Measurements from ENCODE around the gene STARD7.
"Not testable (repeated sequence)": the region's sequence is repeated elsewhere in the genome, so short reads cannot be mapped to it uniquely, and the experiment has no call there.

The STARD7 gene

DNA sequence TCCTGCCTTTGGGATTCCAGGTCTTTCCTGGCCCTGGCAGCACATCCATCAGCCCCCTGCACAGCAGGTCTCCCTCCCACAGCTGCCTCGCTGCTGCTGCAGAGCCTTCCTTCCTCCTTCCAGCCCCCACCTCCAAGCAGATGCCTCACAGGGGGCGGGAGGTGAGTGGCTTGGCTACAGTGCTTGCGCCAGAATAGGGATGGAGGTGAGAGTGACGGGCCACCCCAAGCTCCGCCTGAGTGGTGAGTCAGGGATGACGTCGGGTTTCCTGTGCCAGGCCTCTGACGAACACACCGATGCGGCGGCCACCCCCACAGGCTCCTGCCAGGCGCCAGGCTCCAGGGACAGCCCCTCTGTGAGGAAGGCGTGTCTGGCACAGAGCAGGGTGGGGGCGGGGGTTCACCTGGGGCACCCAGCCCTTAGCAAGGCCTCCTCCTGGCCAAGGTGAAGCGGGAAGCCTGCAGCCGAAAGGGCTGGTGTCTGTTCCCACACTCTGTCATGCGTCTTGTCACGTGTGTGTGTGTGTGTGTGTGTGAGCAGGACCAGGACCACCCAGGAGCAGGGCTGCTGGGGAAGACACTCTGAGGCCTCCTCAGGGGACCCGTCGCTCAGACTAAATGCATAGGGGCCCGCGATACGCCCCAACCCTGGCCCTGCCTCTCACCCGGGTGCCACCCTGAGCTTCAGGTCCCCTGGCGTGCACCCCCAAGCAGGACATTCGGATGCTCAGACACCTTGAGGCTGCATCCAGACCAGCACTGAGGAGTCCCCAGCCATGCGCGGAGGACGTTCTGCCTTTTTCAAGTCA lies 60.0 kb downstream of the STARD7 start:
- peak; percentile 26 for DNase-seq (ENCODE audit: low read depth)

DNA sequence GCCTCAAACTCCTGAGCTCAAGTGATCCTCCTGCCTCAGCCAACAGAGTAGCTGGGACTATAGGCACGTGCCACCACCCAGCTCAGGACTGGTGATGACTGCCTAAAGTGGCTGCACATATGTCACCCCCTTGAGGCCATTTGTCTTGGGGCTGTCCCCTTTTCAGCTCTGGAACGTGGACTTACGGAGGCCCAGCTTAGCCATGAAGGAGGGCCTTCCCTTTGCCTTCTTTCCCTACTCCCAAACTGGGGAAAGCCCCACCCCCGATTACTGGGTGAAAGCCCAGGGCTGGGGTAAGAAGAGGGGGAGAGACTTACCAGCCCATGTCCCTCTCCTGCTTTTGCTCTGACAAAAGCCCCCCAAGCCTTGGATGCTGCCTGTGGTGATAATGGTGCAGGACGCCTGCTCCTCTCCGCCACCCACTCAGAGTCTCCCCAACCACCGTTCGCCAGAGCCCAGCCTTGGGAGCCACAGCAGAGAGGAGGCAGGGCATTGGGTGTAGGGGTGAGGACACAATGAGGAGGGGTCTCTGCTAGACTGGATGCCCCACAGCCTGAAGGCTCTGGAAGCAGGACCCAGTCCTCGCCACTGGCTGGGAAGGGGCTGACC lies 60.9 kb downstream of the STARD7 start:
- DNase-seq (ENCODE audit: low read depth), result no peak

DNA sequence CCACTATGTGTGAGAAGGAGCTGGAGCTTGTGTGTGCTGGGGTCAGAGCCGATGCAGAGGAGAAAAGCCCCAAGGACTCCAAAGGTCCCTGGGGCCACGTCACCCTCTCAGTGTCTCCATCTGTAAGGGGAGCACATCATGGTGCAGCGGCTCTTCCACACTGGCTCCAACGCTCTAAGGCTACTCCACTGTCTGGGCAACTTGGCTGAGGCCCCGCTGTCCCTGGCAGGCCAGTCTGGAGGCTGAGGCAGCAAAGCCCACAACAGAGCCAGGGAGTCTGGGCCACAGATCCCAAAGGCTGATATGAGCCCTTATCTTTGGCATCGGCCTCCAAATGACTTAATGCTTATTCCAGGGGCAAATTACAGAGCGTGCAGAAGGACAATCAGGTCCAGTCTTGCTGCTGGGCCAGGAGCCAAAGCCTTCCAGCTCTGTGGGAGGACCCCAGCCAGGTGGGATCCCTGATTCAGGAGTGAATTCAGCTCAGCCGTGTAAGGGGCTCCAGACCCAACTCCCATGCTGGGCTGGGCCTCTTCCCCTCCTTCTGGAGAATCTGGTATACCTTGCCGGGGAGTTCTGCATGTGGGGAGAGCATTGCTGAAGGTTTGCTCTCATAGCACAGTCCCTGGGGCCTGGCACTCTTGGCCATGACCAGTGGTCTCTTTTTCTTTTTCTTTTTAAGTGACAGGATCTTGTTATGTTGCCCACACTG lies 61.6 kb downstream of the STARD7 start:
- no peak for DNase-seq (ENCODE audit: low read depth)

DNA sequence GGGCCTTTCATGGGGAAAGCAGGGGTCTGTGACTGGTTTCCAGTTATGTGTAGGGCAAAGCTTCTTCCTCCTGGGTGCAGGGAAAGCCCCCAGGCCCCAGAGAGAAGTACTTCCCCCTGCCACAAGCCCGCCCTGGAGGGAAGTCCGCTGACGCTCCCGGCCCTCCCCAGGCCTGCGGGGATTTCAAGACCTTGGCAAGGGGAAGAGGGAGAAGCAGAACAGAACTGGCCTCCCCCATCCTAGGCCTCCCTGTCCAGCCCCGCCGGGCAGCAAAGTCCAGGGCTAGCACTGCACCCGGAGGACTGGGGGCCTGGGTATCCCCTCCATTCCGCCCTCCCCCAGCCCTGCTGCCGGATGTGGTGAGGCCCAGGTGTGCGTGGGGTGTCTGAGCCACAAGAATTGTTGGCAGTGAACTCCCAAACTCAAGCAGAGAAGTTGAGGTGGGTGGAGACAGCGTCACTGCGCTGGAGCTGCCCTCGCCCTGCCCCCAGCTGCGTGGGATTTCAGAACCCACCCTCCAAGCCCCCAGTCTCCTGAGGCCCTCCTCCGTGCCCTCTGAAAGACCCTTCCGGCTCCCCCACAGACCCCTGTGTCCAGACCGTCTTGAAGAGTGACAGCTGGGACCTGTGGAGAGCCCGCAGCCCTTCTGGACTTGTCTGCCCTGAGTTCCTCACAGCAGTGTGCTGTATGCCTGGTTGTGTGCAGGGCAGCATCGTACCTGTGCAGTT lies 62.3 kb downstream of the STARD7 start:
- no peak for DNase-seq (ENCODE audit: low read depth)

DNA sequence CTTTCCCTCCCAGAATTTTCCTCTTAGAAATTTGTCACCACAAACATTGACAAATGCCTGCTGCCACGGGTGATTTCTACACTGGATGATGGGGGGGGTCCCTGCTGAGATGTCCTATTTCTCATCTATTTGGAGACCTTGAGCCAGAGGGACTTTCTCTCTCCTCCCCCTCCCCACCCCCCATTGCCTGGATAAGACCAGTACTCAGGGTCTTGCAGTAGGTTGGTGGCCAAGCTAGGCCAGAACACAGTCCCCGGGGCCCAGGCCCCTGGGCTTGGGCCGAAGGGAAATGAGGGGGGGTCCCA lies 62.8 kb downstream of the STARD7 start:
- no peak for DNase-seq (ENCODE audit: low read depth)

DNA sequence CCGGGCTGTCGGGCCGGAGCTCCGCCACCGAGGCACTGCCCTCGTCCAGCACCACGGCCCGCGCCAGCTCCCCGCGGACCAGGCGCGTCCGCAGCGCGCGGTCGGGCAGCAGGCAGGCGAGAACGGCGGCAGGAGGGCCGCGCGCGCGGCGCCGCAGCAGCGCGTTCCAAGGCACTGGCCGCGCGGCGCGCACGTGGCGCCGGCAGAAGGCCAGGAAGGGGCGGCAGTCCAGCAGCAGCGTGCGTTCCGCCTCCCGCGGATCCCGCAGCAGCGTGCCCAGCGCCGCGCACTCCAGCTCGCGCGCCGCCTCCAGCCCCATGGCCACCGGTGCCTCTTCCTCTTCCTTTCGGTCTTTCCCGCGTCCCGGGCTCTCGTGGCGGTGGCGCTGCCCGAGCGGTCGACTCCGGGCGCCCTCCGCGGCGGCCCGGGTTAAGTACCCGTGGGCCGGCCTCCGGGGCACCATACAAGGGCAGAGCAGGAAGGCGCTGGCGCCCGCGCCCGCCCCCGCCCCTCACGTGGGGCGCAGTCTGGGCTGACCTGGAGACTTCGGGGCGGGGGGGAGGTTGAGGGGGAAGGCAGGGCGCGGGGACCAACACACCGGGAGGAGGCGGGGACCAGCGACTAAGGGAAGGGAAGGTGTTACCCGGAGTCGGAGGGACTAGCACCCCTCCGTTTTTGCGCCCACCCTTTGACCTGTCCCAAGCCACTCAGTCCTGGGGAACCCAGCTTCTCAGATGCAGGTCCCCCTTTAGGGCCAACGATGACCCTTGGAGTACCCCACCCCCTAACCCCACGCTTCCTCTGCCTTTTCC lies 63.4 kb downstream of the STARD7 start, which contains the start of gene DUSP2:
Gene DUSP2, minus strand, starts transcription at position 405 of the 812 bp plus-strand sequence. Its CDS starts 86 bp downstream, at position 319.
- DNase-seq (ENCODE audit: low read depth), result peak; percentile 61

DNA sequence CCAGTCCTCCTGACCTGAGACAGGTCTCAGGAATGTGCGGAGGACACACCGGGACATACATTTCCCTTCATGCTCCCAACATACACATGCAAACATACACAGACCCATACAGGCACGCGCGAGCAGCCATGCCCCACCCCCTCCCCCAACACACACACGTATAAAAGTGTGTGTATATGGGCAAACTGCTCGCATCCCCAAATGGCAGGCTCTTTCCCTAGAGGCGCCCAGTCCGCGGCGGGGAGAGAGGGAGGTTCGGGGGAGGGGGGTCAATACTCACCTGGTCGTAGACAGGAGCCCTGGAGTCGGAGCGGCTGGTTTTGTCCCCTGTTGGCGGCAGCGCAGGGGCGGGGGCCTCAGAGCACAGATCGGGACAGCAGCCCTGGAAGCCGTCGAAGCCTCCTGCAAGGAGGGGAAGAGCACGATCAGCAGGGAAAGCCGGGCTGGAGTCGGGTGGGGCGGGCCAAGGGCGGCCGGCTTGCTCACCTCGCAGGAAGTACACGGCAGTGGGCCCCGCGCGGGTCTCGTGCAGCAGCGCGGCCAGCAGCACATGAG lies 64.1 kb downstream of the STARD7 start:
- peak; percentile 20 for DNase-seq (ENCODE audit: low read depth)

DNA sequence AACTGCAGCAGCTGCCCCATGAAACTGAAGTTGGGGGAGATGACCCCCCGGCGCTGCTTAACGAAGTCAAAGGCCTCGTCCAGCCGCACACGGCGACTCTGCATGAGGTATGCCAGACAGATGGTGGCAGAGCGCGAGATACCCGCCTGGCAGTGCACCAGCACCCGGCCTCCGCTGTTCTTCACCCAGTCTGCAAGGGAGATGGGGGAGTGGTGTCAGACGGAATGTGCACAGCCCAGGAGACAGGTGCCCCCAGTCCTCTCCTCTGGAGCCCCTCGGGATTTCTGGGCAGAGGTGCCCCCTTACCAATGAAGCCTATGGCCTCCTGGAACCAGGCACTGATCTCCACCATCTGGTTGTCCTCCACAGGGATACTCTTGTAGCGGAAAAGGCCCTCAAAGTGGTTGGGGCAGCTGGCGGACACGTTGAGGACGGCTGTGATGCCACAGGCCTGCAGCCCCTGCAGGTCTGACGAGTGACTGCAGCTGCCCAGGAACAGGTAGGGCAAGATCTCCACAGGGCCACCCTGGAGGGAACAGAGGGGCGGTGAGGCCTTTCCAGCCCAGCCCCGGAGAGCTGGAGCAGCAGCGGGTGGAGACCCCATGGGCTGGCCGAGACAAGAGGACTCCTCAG lies 64.7 kb downstream of the STARD7 start:
- no peak for DNase-seq (ENCODE audit: low read depth)

DNA sequence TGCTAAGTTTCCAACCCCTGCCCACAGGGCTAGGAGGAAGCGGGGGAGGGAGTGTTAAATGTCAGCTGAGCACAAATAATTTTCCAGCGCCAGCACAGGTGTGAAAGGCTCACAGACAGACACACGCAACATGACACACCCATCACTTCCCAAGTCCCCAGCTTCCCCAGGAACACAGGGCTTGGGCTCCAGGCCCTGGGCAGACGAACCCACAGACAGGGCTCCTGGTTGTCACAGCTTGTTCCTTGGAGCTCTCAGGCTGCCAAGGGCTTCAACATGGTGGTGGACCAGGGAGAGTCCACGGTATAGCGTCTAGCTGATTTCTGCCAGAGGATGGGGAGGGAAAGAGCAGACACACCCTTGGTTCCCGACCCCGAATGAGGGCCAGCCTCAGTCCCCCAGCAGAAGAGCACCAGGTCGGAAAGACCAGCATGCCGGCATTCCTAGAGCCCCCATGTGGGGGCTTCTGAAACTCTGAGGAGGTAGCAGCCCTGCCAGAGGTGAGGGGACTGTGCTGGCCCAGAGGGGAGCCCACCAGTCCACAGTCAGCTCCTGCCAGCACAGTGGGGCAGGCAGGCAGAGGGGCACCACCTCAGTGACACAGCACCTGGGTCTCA lies 65.3 kb downstream of the STARD7 start:
- DNase-seq (ENCODE audit: low read depth), result no peak

DNA sequence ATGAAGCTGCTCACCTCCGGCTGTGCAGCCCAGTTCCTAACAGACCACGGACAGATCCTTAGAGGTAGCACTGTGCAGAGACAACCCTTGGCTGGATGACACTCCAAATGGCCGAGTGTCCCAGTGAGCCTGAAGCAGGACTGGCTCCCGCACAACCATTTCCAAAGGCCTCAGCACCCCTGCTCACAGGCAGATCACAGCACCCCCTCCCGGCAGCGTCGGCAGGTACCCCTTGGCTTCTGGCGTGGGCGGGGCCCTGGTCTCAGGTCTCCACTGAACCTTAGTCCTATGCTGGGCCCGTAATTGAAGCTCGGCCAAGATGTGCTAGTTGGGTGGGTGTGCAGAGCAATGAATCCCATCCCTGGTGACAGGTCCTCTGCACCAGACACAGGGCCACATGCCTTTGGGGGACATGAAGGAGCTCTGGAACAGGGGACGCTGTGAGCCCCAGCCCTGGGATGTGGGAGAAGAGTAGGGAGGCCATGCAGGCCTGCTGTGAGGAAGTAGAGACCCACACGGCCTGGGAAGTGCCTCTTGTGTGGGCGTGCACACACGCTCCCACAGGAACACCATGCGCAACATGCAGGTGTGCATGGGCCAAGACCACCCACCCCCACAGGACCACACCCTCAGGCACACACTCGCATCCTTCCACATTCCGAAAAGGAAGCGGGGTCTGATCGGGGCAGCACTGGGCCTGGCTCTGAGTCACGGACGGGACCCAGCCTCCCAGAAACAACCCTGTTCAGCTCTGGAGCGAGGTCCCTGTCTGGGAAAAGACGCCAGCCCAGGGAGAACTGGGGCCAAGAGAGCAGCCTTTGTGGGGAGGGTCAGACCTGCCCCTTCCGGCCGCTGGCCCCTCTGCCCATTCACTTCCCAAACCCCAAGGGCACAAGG lies 66.2 kb downstream of the STARD7 start:
- DNase-seq (ENCODE audit: low read depth), result no peak

DNA sequence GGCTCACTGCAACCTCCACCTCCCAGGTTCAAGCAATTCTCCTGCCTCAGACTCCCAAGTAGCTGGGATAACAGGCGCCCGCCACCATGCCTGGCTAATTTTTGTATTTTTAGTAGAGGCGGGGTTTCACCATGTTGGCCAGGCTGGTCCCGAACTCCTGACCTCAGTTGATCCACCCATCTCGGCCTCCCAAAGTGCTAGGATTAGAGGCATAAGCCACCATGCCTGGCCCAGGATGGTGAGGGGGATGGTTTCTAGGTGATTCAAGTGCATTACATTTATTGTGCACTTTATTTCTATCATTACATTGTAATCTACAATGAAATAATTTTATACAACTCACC lies 67.0 kb downstream of the STARD7 start:
- not testable (repeated sequence) for DNase-seq (ENCODE audit: low read depth)

DNA sequence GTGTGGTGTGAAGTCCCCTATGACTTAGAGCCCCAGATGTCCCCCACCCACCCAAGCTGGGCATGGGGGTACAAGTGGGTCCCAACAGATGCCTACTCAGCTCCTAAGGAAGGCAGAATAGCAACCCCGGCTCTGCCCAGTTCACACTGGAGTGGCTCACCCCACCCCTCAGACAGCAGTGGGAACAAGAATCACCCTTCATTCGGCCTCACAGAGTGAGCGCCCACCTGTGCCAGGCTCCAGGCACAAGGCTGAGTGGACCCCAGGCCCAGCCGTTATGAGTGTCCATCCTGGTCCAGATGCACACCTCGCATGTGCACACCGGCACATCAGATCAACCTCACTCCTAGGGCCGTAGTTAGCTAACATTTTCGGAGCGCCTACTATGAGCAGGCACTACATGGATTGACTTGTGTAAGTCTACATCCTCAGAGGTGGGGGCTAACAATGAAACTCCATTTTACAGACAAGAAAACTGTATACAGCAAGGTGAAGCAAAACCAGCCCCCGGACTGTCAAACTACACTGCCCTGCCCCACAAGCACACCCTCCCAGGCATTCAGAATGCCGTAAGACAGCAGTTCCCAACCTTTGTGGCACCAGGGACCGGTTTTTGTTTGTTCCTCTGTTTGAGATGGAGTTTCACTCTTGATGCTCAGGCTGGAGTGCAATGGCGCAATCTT lies 67.5 kb downstream of the STARD7 start:
- no peak for DNase-seq (ENCODE audit: low read depth)

DNA sequence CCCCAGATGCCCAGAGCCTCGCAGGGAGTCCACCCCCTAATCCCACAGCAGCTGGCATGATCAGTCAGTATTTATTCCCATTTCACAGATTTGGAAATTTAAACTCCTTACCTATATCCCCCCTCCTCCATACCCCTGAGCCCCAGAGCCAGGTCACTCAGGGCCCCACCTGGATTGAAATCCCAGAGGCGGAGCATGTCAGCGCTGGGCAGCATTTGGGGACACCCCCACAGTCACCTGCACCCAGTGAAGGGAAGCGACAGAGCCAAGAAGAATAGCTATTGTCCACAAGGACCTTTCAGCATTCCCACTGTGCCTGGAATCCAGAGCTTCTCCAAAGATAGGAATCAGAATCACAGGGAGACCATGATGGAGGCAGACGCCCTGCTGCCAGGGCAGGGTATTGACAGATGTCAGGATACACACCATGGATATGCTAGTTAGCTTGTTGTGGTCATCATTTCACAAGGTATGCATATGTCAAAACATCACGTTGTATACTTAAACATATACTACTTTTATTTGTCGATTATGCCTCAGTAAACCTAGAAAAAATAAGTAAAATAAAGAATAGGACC lies 69.4 kb downstream of the STARD7 start:
- no peak for DNase-seq (ENCODE audit: low read depth)

DNA sequence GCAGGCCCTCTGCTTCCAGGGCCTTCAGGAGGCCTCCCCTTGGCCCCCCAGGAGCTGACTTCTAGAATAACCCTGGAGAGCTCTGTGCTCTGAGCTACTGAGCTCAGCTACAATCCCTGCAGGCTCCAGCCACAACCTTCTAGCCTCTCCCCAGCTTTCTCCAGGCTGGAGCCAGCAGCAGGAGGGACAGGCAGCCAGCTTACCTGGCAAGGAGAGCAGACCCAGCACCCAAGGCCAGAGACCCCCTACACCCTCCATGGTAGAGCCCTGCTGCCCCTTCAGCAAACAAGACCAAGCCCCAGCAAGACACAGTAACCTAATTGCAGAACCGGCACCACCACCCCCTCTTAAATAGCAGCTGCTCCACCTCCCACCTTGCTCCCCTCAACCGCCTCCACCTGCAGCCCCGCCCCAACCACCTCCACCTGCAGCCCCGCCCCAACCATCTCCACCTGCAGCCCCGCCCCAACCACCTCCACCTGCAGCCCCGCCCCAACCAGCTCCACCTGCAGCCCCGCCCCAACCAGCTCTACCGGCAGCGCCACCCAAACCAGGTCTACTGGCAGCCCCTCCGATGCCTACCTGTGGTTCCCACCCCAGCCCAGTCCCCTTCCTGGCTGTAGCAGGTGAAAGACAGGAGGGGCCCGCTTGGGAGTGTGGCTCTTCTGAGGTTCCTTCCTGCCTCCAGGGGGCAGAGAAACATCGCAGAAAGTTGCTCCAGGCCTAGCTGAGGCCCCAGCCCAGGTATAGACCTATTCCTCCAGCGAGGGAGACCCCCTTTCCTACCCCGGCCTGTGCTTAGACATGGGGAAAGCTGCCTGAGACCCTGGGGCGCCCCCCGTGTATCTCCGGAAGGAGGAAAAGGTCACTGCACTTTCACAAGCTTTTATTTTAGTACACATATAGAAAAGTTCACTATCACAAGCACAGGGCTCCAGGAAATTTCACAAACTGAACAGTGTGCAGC lies 70.2 kb downstream of the STARD7 start, which contains the start of gene ASTL:
Gene ASTL, minus strand, starts transcription at position 324 of the 967 bp plus-strand sequence. Its CDS starts 66 bp downstream, at position 258.
- no peak for DNase-seq (ENCODE audit: low read depth)

DNA sequence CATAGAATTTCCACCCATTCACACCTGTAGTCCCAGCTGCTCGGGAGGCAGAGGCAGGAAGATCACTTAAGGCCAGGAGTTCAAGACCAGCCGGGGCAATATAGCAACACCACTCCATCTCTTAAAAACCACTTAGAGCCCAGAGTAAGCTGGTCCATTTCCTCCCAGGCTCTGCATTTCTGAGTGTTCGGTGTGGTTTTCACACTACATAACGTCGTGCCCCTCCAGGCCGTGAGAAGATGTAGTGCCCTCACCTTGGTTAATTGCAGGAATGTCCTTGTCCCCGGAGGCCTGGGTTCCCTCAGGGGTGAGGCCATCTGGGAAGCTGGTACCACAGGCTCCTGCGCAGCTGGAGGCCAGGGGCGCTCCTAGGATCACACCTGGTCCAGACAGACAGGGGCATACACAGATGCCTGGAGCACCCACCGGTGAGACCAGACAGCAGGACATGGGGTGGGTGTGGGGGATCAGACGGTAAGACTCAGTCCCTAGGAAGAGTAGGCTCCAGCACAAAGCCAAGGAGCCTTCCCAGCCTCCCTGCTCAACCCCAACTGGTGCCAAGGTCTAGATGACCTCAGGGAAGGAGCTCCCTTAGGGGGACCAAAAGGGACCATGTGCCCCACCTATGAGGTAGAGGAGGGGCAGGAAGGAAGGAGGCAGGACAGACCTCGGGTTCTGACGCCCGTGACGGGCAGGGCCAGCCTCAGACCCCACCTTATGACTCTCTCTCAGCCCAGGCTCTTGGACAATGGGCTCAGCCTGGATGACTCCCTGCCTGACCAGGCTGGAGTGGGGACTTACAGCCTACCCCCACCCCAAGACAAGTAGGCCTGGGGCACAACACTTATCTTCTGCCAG lies 71.1 kb downstream of the STARD7 start:
- no peak for DNase-seq (ENCODE audit: low read depth)

DNA sequence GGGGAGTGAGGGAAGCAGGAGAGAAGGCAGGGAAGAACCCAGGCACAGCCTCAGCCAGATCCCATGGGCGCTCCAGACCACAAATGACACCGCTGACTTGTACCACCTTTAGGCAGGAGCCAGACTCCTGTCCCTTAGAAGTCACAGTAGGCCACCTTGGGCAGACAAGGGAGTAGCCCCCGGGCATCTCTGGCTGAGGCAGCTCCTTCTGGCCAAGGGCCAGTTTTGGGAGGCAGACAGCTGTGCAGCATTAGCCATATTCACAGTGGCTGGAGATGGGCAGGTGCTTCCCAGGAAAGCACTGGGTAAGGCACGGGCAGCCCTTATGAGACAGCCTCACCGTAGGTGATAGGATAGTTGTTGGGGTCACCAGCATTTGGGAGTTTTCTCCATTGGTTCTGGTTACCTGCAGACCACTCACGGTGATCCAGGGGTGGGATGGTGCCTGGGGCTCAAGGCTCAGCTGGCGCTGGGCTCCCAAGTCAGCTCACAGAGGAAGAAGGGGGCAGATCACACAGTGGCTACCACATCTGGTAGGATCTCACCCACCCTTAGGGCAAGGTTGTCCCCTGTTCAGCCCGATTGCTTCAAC lies 72.4 kb downstream of the STARD7 start:
- DNase-seq (ENCODE audit: low read depth), result no peak

All from HS-27A (cell line).